NCI-H774 (cell line): ENCODE measurements around the gene RBFA.

Experiments used
- DNase-seq: peaks from one replicate; lab custom pipeline; 2025; lab: John Stamatoyannopoulos, UW

The RBFA gene

DNA sequence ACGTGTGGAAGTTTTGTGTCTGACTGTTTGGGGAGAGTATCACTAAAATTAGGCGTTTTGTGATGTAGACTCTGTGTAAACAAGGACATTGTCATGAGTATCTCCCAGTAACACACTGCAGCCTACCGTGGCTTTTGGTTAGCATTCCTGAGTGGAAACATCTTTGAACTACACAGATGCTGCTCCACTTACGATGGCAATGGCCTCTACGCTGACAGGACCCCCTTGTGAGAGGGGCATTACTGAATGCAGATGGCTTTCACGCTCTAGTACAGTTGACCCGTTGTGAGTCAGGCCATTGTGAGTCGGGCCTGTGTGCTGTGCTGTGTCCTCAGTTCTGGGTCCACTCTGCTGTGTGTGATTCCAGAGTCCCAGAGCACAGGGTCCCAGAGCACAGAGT is 40.5 kb downstream of the RBFA start:
- no peak for DNase-seq

DNA sequence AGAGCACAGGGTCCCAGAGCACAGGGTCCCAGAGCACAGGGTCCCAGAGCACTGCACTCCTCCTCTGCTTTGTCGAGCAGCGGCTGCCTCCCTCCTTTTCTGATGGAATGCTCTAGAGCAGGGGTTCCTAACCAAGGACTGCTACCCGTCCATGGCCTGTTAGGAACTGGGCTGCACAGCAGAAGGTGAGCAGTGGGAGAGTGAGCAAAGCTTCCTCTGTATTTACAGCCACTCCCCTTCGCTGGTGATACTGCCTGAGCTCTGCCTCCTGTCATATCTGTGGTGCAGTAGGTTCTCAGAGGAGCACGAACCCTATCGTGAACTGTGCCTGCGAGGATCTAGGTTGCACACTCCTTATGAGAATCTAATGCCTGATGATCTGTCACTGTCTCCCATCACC is 41.7 kb downstream of the RBFA start:
- DNase-seq: no peak

DNA sequence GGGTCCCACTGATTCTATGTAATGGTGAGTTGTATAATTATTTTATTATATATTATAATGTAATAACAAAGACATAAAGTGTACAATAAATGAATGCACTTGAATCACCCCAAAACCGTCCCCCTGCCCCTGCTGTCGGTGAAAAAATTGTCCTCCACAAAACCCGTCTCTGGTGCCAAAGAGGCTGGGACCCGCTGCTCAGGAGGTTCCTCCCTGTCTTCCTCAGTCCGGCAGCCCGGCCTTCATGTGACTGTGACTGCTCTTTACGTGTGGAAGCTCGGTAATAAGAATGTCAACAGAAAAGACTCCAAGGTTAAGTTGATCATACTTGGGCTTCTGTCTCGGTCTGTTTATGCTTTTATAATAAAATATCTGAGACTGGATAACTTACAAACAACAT is 42.1 kb downstream of the RBFA start:
- DNase-seq: no peak

DNA sequence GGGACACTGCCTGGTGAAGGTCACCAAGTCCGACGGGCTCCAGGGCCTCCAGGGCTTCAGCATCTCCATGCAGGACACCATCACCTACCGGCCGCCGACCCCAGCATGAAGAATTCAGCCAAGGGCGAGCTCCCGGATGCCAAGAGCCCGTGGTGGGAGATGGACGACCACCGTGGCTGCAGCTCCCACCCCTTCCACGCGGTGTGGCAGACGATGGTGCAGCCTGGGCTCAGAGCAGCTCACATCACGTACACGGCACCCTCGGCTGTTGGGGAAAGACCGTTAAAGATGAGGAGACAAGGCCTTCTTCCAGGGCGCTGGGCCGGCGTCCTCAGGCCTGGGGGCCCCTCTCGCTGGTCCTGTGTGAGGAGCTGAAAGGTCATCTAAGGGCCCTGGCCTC is 43.6 kb downstream of the RBFA start:
- DNase-seq: no peak
